Ishikawa (cell line): ENCODE data around the gene SEMA5A.

ENCODE experiments used
- CEBPB ChIP-seq: IDR thresholded peaks from 2 replicates; pipeline ENCODE4 v1.6.1; 2012
- CREB1 ChIP-seq: IDR thresholded peaks from 2 replicates; pipeline ENCODE4 v1.6.1; 2012; ENCODE audit warnings: low read depth
- MAX ChIP-seq: IDR thresholded peaks from 2 replicates; pipeline ENCODE4 v1.6.1; 2012
- RAD21 ChIP-seq: IDR thresholded peaks from 2 replicates; pipeline ENCODE4 v1.6.1; 2012; ENCODE audit warnings: low read depth
- REST ChIP-seq: IDR thresholded peaks from 2 replicates; pipeline ENCODE4 v1.6.1; 2012; ENCODE audit warnings: low read depth, mild to moderate bottlenecking
- YY1 ChIP-seq: IDR thresholded peaks from 2 replicates; pipeline ENCODE4 v1.6.1; 2012; ENCODE audit warnings: low read depth

- no peak for TF ChIP-seq CEBPB
- no peak for TF ChIP-seq REST
- TF ChIP-seq RAD21: no peak
- TF ChIP-seq YY1: no peak
- no peak for TF ChIP-seq CREB1
- no peak for TF ChIP-seq MAX
Measured at GRCh38 chr5:9431151-9431495, 114.8 kb downstream of the SEMA5A start.
